LHCN-M2 (cell line): ENCODE data around the gene KIF5B. TPM values are rescaled to one million over a fixed set of nuclear protein-coding genes. Genes with fewer than 3 reads are reported as not detected.
A peak's percentile ranks its signal among the peaks of the same experiment; 100 is the strongest.
"Not testable (repeated sequence)": the region's sequence is repeated elsewhere in the genome, so short reads cannot be mapped to it uniquely, and the experiment has no call there.

Experiments used
- DNase-seq: peaks from one replicate; pipeline ENCODE4 v3.0.0-alpha.2; 2012; ENCODE audit warnings: low read depth
- total RNA-seq: library from RNA; depleted of rRNA; stranded (reverse); fragments of >200 nt; gene quantifications from 2 replicates; pipeline ENCODE4 v1.2.3, GENCODE V29; 2014

Gene KIF5B
- total RNA-seq, 1 experiment from 2014 or later, result 194 TPM

GRCh38 chr10:32060347-32060746, 4.1 kb upstream of the KIF5B start:
- no peak for DNase-seq

GRCh38 chr10:32059472-32059871, 3.2 kb upstream of the KIF5B start:
- no peak for DNase-seq

DNA sequence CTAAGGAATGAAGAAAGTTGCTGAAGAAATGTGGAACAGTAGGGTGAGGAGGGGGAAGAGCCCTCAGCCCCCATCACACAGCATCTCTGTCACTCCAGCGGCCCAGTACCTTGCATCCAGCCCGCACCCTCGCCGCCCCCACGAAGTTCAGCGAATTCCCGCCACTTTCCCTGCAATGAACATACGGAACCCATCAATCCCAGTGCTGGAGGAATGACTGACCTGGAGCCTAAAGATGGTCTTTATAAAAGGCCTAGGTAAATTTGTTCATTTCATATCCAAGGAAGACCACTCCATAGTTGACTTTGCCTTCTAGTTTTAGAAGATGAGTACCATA, 779 bp upstream of the KIF5B start:
- DNase-seq, result no peak

GRCh38 chr10:32055478-32056135, 618 bp downstream of the KIF5B start:
- DNase-seq, result peak; percentile 64

GRCh38 chr10:32054094-32054493, 2.1 kb downstream of the KIF5B start:
- DNase-seq, result peak; percentile 36

DNA sequence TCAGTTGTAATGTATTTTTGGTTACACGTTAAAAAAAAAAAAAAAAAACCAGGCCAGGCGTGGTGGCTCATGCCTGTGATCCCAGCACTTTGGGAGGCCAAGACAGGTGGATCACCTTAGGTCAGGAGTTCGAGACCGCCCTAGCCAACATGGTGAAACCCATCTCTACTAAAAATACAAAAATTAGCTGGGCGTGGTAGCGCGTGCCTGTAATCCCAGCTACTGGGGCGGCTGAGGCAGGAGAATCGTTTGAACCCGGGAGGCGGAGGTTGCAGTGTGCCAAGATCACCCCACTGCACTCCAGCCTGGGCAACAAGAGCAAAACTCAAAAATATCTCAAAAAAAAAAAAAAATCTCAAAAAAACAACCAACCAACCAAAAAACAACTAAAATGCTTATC, 2.8 kb downstream of the KIF5B start:
- not testable (repeated sequence) for DNase-seq

DNA sequence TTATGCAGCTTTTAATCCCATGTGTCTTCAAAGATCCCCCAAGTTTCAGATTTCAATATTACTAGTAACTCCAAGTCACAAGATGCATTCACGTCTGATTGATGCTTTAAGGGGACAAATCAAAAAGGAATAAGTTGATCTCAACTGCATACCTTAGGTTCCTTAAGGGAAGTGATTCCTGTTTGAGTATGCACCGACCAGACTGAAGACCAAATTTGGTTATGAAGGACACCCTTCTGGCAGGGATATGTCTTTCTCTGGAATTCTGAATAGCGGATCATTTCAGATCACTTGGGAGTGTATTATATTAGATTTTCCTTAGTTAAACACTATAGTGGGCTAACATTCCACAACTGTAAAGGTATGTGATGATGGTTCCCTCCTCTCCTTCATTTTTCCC, 4.3 kb downstream of the KIF5B start:
- no peak for DNase-seq

DNA sequence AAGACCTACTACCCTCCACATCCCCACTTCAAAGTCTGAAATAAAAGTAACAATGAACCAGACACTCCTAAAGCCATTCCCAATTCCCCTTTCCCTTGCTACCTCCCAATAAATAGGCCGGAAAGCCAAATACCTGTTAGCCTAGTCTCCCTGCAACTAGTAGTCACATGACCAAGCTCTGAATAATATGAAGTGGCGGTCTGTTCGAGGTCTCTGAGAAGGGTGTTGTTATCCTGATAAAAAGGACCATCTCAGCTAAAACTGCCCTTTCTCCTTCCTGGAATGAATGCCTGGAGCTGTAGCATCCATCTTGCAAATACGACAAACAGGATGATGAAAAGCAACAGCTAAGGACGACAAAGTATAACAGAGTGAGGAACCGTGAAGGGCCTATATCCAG, 6.0 kb downstream of the KIF5B start:
- DNase-seq, result no peak

DNA sequence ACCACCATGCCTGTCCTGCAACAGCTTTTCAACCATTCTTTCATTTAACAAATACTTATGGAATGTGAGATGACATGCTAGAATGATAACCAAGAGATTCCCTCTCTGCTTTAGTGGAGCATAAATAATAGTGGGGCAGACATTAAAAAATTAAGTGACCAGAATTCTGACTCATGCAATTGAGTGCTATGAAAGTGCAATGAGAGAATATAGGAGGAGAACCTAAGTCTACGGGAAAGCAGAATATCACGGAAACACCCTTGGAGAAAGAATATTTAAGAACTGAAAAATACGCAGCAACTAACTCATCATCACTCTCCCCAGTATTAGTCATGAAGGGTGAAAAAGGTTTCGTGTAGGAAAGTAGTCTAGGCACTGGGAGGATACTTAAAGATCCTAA, 7.1 kb downstream of the KIF5B start:
- DNase-seq, result peak; percentile 41

DNA sequence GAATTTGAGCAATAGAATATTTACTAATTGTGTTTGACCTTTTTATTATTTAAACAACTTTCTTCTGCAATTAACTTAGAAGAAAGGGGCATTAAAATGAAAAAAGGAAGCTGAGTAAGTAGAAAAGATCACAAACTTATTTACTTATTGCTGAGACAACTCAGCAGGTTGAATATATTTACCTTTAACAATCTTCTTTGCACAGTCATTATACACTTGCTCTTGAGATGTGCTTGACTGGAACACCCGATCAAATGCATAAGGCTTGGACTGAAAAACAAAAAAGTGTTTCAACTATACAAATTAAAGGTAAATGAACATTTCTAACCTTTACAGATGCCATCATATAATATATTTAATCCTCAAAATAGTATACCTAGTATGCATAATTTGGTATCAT, 7.9 kb downstream of the KIF5B start:
- no peak for DNase-seq

DNA sequence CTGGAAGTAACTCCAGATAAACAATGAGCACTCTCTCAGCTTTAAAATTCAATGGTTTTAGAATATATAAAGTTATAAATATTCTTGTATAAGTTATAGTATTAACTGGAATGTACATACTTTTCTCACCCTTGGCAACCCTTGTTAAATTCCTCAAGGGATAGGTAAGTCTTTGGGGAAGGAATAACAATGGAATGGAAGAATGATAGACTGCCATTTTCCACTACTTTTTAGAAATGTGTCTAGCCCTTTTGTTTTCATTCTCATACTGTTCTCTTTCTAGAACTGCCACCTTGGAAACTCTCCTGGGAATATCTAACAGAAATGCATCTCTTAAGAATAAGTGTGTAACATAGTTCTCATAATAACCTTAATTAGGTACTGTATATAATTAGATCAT, 8.3 kb downstream of the KIF5B start:
- DNase-seq, result no peak

GRCh38 chr10:32046151-32046550, 10.1 kb downstream of the KIF5B start:
- no peak for DNase-seq

DNA sequence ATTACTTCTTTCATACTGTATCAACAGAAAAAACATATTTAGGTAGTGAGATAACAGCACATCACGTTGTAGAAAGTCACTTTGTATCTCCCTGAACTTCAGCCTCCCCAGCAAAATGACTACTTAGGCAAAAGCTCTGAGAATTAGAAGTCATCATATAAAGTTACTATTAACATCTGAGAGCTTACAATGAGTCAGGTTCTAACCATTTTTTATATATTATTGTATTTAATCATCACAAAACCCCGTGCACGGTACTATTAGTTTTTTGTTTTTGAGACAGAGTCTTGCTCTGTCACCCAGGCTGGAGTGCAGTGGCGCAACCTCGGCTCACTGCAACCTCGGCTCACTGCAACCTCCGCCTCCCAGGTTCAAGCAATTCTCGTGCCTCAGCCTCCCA, 13.5 kb downstream of the KIF5B start:
- DNase-seq, result peak; percentile 74

DNA sequence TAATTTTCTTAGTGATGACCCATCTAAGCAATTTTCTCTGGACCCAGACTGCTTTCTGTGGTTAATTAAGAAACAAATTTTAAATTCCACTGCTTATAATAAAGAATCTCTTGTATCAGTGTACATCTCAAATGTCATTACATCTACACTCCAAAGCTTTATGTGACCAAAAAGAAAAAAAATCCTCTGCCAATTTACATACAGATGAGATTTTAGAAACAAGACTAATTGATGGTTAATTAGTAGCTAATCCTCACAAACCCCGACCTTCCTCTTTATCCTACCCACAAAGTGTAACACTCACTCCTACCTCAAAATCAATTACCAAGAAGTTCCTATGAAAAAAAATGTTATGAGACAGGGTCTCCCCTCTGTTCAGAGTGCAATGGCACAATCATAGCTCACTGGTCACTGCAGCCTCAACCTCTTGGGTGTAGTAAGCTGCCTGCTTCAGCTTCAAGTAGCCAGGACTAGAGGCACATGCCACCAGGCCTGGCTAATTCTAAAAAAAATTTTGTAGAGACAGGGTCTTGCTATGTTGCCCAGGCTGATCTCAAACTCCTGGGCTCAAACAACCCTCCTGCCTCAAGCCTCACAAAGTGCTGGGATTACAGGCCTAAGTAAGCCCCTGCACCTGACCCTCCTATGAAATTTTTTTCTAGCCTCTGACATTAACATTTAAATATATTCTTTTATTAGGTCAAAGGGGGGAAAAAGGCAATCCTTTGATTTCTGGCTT, 14.8 kb downstream of the KIF5B start:
- no peak for DNase-seq

- no peak for DNase-seq
These were observed 16.5 kb downstream of the KIF5B start for GRCh38 chr10:32039734-32040133.

DNA sequence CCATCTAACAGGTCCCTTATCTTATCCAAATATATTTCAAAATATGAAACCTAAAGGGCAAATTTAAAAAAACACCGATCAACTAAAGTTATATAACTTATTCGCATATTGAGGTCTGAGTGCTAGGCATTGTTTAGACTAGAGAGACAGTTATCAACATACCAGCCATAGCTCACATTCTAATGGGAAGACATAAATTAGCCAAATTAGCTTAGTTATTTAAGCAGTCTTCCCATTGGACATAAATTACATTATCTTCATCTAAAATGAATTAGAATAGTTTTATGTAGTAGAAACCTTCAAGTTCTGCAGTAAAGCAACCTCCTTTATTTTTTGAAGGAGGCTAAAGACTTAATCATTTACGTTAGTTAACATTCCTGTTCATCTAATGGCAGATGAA, 17.4 kb downstream of the KIF5B start:
- no peak for DNase-seq

DNA sequence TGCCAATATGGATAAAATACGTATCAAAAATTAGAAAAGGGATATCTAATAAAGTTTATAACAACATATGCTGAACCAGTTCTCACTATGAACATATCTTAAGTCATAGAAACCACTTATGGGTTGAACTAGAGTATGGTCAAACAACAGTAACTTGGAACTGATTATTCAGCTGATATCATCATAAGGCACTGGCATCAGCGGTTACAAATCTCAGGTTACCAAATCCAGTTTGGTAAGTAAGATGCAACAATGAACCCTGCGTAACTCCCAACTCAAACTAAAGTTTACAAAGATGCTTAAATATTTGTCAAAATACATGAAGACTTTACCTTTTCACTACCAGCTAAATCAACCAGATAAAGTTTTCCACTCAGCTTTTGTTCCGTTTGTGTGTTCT, 19.3 kb downstream of the KIF5B start:
- DNase-seq, result no peak

DNA sequence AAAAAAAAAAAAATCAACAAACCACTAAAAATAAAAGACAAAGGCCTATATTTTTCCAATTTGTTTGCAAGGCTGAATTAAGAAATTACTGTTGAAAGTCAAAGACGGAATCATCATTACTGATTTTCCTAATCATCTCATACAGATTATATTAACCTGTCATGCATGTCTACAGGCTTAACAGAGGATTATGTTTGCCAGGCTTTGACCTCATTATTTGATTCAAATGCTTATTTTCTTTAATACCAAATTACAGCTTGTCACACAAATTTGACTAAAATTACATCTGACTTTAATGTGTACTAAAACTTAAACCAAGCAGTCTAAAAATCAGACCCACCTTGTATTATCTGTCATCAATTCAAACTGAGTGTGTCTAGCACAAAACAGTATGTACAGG, 21.2 kb downstream of the KIF5B start:
- DNase-seq, result no peak

GRCh38 chr10:32033171-32033570, 23.1 kb downstream of the KIF5B start:
- no peak for DNase-seq

GRCh38 chr10:32031920-32032319, 24.3 kb downstream of the KIF5B start:
- DNase-seq, result no peak

- DNase-seq, result no peak
These were observed 24.8 kb downstream of the KIF5B start for GRCh38 chr10:32031424-32031823.

DNA sequence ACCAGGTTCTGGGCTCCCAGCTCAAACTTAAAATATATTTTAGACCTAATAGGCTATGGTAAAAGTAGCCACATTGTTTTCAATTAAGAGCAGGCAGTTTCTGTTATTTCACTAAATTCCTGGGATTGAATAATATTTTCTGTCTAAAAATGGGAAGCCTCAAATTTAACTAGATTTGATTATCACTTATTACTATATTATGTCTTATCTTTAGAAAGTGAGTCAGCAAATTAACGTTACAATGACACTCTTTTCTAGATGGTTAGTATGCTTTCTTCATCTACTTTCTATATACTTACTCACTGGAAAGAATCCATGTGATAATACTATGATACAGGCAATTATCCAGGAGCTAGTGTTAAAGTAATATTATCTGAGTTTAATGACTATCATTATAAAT, 27.5 kb downstream of the KIF5B start:
- no peak for DNase-seq

DNA sequence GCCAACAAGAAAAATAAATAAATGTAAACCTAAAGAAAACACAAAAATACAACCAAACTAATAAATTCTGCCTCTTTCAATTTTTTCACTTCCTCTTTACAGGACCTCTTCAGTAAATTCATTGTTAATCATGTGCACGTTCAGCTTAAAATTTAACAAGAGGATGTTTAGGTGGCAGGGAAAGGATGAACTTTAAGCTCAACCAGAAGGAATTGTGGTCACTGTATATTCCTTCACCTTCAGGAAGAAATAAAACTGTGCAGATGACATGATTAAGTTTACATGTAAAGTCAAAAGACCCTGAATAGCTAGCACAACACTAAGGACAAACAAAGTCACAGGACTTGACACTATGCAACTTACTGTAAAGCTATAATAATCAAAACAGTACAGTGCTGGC, 33.0 kb downstream of the KIF5B start:
- no peak for DNase-seq

DNA sequence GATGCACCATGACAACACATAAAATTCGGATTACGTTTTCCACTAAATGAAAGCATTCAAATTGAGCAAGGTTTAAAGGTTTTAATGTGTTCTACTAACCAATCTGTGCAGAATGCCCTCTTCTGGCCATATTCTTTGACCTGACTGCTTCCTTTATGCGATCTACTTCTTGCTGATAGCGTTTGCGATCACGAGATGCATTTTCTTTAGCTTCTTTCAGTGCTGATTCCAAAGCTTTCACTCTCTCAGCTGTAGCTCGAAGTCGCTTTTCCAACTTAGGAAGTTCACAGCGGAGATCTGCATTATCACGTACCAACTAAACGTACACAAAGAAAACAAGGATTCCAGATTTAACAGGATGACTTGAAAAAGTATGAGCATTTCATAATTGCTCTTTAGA, 39.2 kb downstream of the KIF5B start:
- DNase-seq, result no peak
